H9 (cell line): Measurements from ENCODE around the gene AATK. TPM values are rescaled to one million over a fixed set of nuclear protein-coding genes. Genes with fewer than 3 reads are reported as not detected.

Experiments used
- DNase-seq: peaks from one replicate; pipeline ENCODE4 v3.0.0-alpha.2; 2017
- H2AFZ ChIP-seq: one replicate; pipeline ENCODE4 v1.6.1; 2013; ENCODE audit warnings: mild to moderate bottlenecking, low read length, control low read depth, moderate library complexity
- H2AK5ac ChIP-seq: 2 replicates; pipeline ENCODE4 v1.6.1; 2013; ENCODE audit warnings: low read length, control low read depth, mixed read lengths; ENCODE audit not compliant: insufficient read length
- H2BK120ac ChIP-seq: one replicate; pipeline ENCODE4 v1.6.1; 2013; ENCODE audit warnings: low read depth, mild to moderate bottlenecking, low read length, control low read depth, inconsistent platforms; ENCODE audit not compliant: poor library complexity, severe bottlenecking
- H2BK12ac ChIP-seq: 2 replicates; pipeline ENCODE4 v1.6.1; 2013; ENCODE audit warnings: low read length, control low read depth, mixed read lengths, low read depth; ENCODE audit not compliant: insufficient read length
- H2BK15ac ChIP-seq: 2 replicates; pipeline ENCODE4 v1.6.1; 2013; ENCODE audit warnings: low read depth, low read length, control low read depth
- H2BK20ac ChIP-seq: one replicate; pipeline ENCODE4 v1.6.1; 2013; ENCODE audit warnings: low read depth, mild to moderate bottlenecking, low read length, control low read depth, inconsistent platforms; ENCODE audit not compliant: poor library complexity, severe bottlenecking
- H2BK5ac ChIP-seq: 2 replicates; pipeline ENCODE4 v1.6.1; 2013; ENCODE audit warnings: low read length, control low read depth, mixed read lengths; ENCODE audit not compliant: insufficient read length
- H3K14ac ChIP-seq: 2 replicates; pipeline ENCODE4 v1.6.1; 2013; ENCODE audit warnings: low read length, control low read depth; ENCODE audit not compliant: insufficient read depth
- H3K18ac ChIP-seq: 2 replicates; pipeline ENCODE4 v1.6.1; 2013; ENCODE audit warnings: low read depth, mild to moderate bottlenecking, mixed read lengths, low read length, control low read depth; ENCODE audit not compliant: insufficient read length
- H3K23ac ChIP-seq: 2 replicates; pipeline ENCODE4 v1.6.1; 2013; ENCODE audit warnings: low read length, control low read depth, mixed read lengths, low read depth; ENCODE audit not compliant: insufficient read length
- H3K23me2 ChIP-seq: 2 replicates; pipeline ENCODE4 v1.6.1; 2013; ENCODE audit warnings: low read depth, mild to moderate bottlenecking, mixed read lengths, low read length, control low read depth; ENCODE audit not compliant: insufficient read length, poor library complexity, severe bottlenecking
- H3K27ac ChIP-seq: 2 replicates; pipeline ENCODE4 v1.5.1; 2013; ENCODE audit warnings: low read length, control low read depth, mixed read lengths, low read depth; ENCODE audit not compliant: insufficient read length
- H3K27me3 ChIP-seq: 2 replicates; pipeline ENCODE4 v1.6.1; 2013; ENCODE audit warnings: low read length, control low read depth, inconsistent platforms; ENCODE audit not compliant: insufficient read depth
- H3K4ac ChIP-seq: 2 replicates; pipeline ENCODE4 v1.6.1; 2013; ENCODE audit warnings: low read depth, mild to moderate bottlenecking, control low read depth, inconsistent platforms, low read length, moderate library complexity
- H3K4me1 ChIP-seq: 2 replicates; pipeline ENCODE4 v1.6.1; 2013; ENCODE audit warnings: low read length, control low read depth, inconsistent platforms; ENCODE audit not compliant: insufficient read depth
- H3K4me2 ChIP-seq: 2 replicates; pipeline ENCODE4 v1.6.1; 2013; ENCODE audit warnings: low read length, control low read depth, mixed read lengths; ENCODE audit not compliant: insufficient read length, insufficient read depth
- H3K56ac ChIP-seq: 2 replicates; pipeline ENCODE4 v1.6.1; 2013; ENCODE audit warnings: low read depth, mild to moderate bottlenecking, mixed read lengths, low read length, control low read depth; ENCODE audit not compliant: insufficient read length
- H3K79me1 ChIP-seq: 2 replicates; pipeline ENCODE4 v1.6.1; 2013; ENCODE audit warnings: low read depth, mild to moderate bottlenecking, moderate library complexity, low read length, control low read depth, inconsistent platforms; ENCODE audit not compliant: insufficient read depth, poor library complexity, severe bottlenecking
- H3K79me2 ChIP-seq: 2 replicates; pipeline ENCODE4 v1.6.1; 2013; ENCODE audit warnings: low read length, control low read depth, inconsistent platforms; ENCODE audit not compliant: insufficient read depth
- H3K9ac ChIP-seq: 2 replicates; pipeline ENCODE4 v1.6.1; 2013; ENCODE audit warnings: low read length, control low read depth, mixed read lengths; ENCODE audit not compliant: insufficient read length; ENCODE audit errors: extremely low read depth
- H3K9me3 ChIP-seq: one replicate; pipeline ENCODE4 v1.6.1; 2013; ENCODE audit warnings: low read depth, low read length, inconsistent platforms; ENCODE audit not compliant: control insufficient read depth
- H3T11ph ChIP-seq: one replicate; pipeline ENCODE4 v1.6.1; 2013; ENCODE audit warnings: mild to moderate bottlenecking, low read length, control low read depth, inconsistent platforms
- H4K20me1 ChIP-seq: one replicate; pipeline ENCODE4 v1.6.1; 2013; ENCODE audit not compliant: control insufficient read depth, insufficient read length, insufficient read depth
- H4K5ac ChIP-seq: 2 replicates; pipeline ENCODE4 v1.6.1; 2013; ENCODE audit warnings: low read depth, mild to moderate bottlenecking, mixed read lengths, low read length, control low read depth; ENCODE audit not compliant: insufficient read length
- H4K8ac ChIP-seq: replicated peaks from 2 replicates; pipeline ENCODE4 v1.6.1; 2013; ENCODE audit warnings: low read length, control low read depth, mixed read lengths, low read depth; ENCODE audit not compliant: insufficient read length
- H4K91ac ChIP-seq: 2 replicates; pipeline ENCODE4 v1.6.1; 2013; ENCODE audit warnings: low read depth, mild to moderate bottlenecking, moderate library complexity, mixed read lengths, low read length, control low read depth; ENCODE audit not compliant: insufficient read length
- H3K27ac Mint-ChIP-seq, 3 experiments: 2 replicates in 2 of 3; 3 replicates in 1 of 3; pipeline ENCODE4 v1.8.0; 2020 to 2021; ENCODE audit warnings: mixed read lengths in 3 of 3, mild to moderate bottlenecking in 1 of 3, moderate library complexity in 1 of 3
- H3K27me3 Mint-ChIP-seq: 2 replicates; pipeline ENCODE4 v1.8.0; 2021; ENCODE audit warnings: low read depth, mild to moderate bottlenecking, moderate library complexity, mixed read lengths
- H3K36me3 Mint-ChIP-seq, 3 experiments: 2 replicates in 2 of 3; 3 replicates in 1 of 3; pipeline ENCODE4 v1.8.0; 2020 to 2021; ENCODE audit warnings: low read depth in 3 of 3, mixed read lengths in 3 of 3; ENCODE audit not compliant: insufficient read depth in 1 of 3
- H3K4me1 Mint-ChIP-seq, 2 experiments: 2 replicates each; pipeline ENCODE4 v1.8.0; 2020; ENCODE audit warnings: mixed read lengths in 2 of 2
- H3K4me3 Mint-ChIP-seq, 2 experiments: 2 replicates in 1 of 2; 3 replicates in 1 of 2; pipeline ENCODE4 v1.8.0; 2020 to 2021; ENCODE audit warnings: mild to moderate bottlenecking in 2 of 2, mixed read lengths in 2 of 2, moderate library complexity in 1 of 2
- H3K9me3 Mint-ChIP-seq, 2 experiments: 2 replicates in 1 of 2; 3 replicates in 1 of 2; pipeline ENCODE4 v1.8.0; 2020; ENCODE audit warnings: mild to moderate bottlenecking in 2 of 2, mixed read lengths in 2 of 2, moderate library complexity in 1 of 2
- WGBS: extraction: QIAGEN DNeasy Blood & Tissue Kit; methylation state at CpG from one replicate; pipeline ENCODE4 v1.1.7; 2013; ENCODE audit warnings: missing lambda C conversion rate, low lambda C conversion rate, mixed read lengths; ENCODE audit not compliant: insufficient read length; ENCODE audit errors: extremely low coverage; 5-methylcytosine and 5-hydroxymethylcytosine counted together
- total RNA-seq: library from RNA; stranded (reverse); gene quantifications from 2 replicates; pipeline ENCODE4 v1.2.1, GENCODE V29; 2021
- TF ChIP-seq, protein P1 (sequence below): fragments of 200-600 bp; sonication (generic); conservative IDR thresholded peaks from 3 replicates; pipeline ENCODE4 v1.8.0; 2021; ENCODE audit warnings: antibody characterized with exemption, mild to moderate bottlenecking

AATK gene
- total RNA-seq, 1 experiment from 2014 or later: 2.4 TPM

DNA sequence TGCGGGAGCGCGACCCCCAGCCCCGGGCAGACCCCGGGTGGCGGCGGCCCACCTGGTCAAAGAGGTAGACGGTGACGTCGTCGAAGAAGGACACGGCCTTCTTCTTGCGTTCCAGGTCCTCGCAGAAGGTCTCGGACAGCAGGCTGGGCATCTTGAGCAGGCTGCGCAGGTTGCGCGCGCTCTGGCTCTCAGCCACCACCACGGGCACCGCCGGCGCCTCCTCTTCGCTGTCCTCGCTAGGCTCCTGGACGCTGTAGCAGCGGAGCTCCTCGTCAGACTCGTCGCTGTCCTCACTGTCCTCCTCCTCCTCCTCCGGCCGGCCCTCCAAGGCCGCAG lies 45.9 kb downstream of the AATK start:
- Mint-ChIP-seq H3K4me1 (peaks cover 5 to 8% of the 10 kb centered on the region in 2 experiments), H3K4me3 (no peak overlapping the region), H3K27me3 (no peaks in the 10 kb centered on the region; the same call in 1 of the 2 replicates), H3K36me3 (no peaks in the 10 kb centered on the region; a peak in 1 of 7 replicates), H3K9me3 (no peaks in the 10 kb centered on the region), H3K27ac (no peak overlapping the region)
- Histone ChIP-seq H3T11ph (no peak overlapping the region), H2BK5ac (no peak overlapping the region), H3K27me3 (no peaks in the 10 kb centered on the region), H3K18ac (no peak overlapping the region), H3K4me1 (no peaks in the 10 kb centered on the region), H2AK5ac (no peak overlapping the region), H2BK15ac (no peak overlapping the region), H3K79me2 (no peaks in the 10 kb centered on the region), H4K91ac (peak overlapping the region; percentile 70), H3K27ac (no peak overlapping the region), H4K8ac (no peak overlapping the region), H3K23me2 (no peaks in the 10 kb centered on the region), H3K56ac (no peak overlapping the region), H2AFZ (no peak overlapping the region), H4K20me1 (no peaks in the 10 kb centered on the region), H3K4me2 (no peak overlapping the region), H3K9ac (no peak overlapping the region), H3K4ac (0 out of 2 replicates have a peak overlapping the region, but pooled peaks have one; percentile 20), H4K5ac (no peak overlapping the region), H3K14ac (no peak overlapping the region), H3K79me1 (no peaks in the 10 kb centered on the region), H3K9me3 (no peaks in the 10 kb centered on the region), H3K23ac (no peak overlapping the region), H2BK20ac (no peak overlapping the region), H2BK120ac (no peak overlapping the region), H2BK12ac (no peak overlapping the region)
- TF ChIP-seq, protein P1, sequence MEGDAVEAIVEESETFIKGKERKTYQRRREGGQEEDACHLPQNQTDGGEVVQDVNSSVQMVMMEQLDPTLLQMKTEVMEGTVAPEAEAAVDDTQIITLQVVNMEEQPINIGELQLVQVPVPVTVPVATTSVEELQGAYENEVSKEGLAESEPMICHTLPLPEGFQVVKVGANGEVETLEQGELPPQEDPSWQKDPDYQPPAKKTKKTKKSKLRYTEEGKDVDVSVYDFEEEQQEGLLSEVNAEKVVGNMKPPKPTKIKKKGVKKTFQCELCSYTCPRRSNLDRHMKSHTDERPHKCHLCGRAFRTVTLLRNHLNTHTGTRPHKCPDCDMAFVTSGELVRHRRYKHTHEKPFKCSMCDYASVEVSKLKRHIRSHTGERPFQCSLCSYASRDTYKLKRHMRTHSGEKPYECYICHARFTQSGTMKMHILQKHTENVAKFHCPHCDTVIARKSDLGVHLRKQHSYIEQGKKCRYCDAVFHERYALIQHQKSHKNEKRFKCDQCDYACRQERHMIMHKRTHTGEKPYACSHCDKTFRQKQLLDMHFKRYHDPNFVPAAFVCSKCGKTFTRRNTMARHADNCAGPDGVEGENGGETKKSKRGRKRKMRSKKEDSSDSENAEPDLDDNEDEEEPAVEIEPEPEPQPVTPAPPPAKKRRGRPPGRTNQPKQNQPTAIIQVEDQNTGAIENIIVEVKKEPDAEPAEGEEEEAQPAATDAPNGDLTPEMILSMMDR: no peak
- DNase-seq: no peak
- no CpG with 5 or more reads among the region's 33 CpGs for WGBS
